Measurements from ENCODE around the gene FAM76B. TPM values are rescaled to one million over a fixed set of nuclear protein-coding genes. Genes with fewer than 3 reads are reported as not detected.

FAM76B gene
- total RNA-seq: 10 to 100 TPM; 36.5 to 40.2 TPM
- 51.1 TPM for polyA plus RNA-seq (2013, experiment 1 of 2)
- 44.1 TPM for polyA plus RNA-seq (2013, experiment 2 of 2)
- long read RNA-seq, experiment 1, partial matches to known transcripts: 2 of 14 reads
- long read RNA-seq, experiment 1, other reads (novel, unspliced or antisense): 7 of 14 reads
- long read RNA-seq, experiment 2, transcript FAM76B-204 (10 exons, 2,546 nt): minor isoform, 6 of 58 reads
- long read RNA-seq, experiment 2, transcript FAM76B-201 (10 exons, 3,952 nt): major isoform, 17 of 58 reads
- long read RNA-seq, experiment 2, partial matches to known transcripts: 11 of 58 reads
- long read RNA-seq, experiment 2, other reads (novel, unspliced or antisense): 22 of 58 reads
- long read RNA-seq, experiment 3, transcript FAM76B-201 (10 exons, 3,952 nt): major isoform, 10 of 47 reads
- long read RNA-seq, experiment 3, partial matches to known transcripts: 2 of 47 reads
- long read RNA-seq, experiment 3, other reads (novel, unspliced or antisense): 32 of 47 reads
- long read RNA-seq, experiment 4, partial matches to known transcripts: 0 of 2 reads
- long read RNA-seq, experiment 4, other reads (novel, unspliced or antisense): 1 of 2 reads

GRCh38 chr11:95789506-95790122, at the start of gene FAM76B:
Gene FAM76B, minus strand, starts transcription at chr11:95789782. Its CDS starts 304 bp downstream, at chr11:95789478.
- WGBS, 2 experiments (ENCODE audit: insufficient coverage in 1 of 2, insufficient read length in 1 of 2): 0% methylated on average over 29 to 62 of the region's 62 CpGs
- peak within 1 kb of the TSS; percentile 97 for H3K4me3 ChIP-seq (ENCODE audit: low read length)
- peak within 1 kb of the TSS; percentile 100 for H3K27ac Mint-ChIP-seq
- H3K9me3 Mint-ChIP-seq: no peaks in the 10 kb centered on the region
- no peaks in the 10 kb centered on the region for H3K27me3 Mint-ChIP-seq (ENCODE audit: insufficient read depth)
- H3K4me1 ChIP-seq (ENCODE audit: control insufficient read depth, insufficient read depth, low read length): no peaks in the 10 kb centered on the region
- H3K9me3 ChIP-seq (ENCODE audit: control insufficient read depth, low read length): no peaks in the 10 kb centered on the region
- H3K4me1 Mint-ChIP-seq: peaks cover 31% of the 10 kb centered on the region
- peak within 1 kb of the TSS; percentile 98 for H3K27ac ChIP-seq (ENCODE audit: low read depth, low read length)
- peaks cover 37% of the 10 kb centered on the region for H3K36me3 ChIP-seq (ENCODE audit: control insufficient read depth, insufficient read depth, low read length)
- DNase-seq: peak; percentile 99
- no peak for TF ChIP-seq CTCF (conservative IDR thresholded peaks at IDR 0.05)
- H3K27me3 ChIP-seq (ENCODE audit: control insufficient read depth, insufficient read depth, low read length, poor library complexity, severe bottlenecking): no peaks in the 10 kb centered on the region
- H3K4me3 Mint-ChIP-seq: peak within 1 kb of the TSS; percentile 99
- H3K9ac ChIP-seq (ENCODE audit: extremely low read depth, low read length, poor library complexity, severe bottlenecking): peak within 1 kb of the TSS; percentile 97
- H3K36me3 Mint-ChIP-seq (ENCODE audit: low read depth): peaks cover 33% of the 10 kb centered on the region

- Mint-ChIP-seq H3K9me3 (no peaks in the 10 kb centered on the region), H3K4me1 (no peaks in the 10 kb centered on the region), H3K27ac (peak overlapping the region; percentile 12), H3K4me3 (no peak overlapping the region), H3K36me3 (ENCODE audit: low read depth) (peaks cover 26% of the 10 kb centered on the region), H3K27me3 (ENCODE audit: insufficient read depth) (no peaks in the 10 kb centered on the region)
- H3K27me3 ChIP-seq (ENCODE audit: control insufficient read depth, insufficient read depth, low read length, poor library complexity, severe bottlenecking): no peaks in the 10 kb centered on the region
- peaks cover 90% of the 10 kb centered on the region for H3K36me3 ChIP-seq (ENCODE audit: control insufficient read depth, insufficient read depth, low read length)
- TF ChIP-seq CTCF (conservative IDR thresholded peaks at IDR 0.05): peak; percentile 94
- no peak overlapping the region for H3K27ac ChIP-seq (ENCODE audit: low read depth, low read length)
- no peaks in the 10 kb centered on the region for H3K4me1 ChIP-seq (ENCODE audit: control insufficient read depth, insufficient read depth, low read length)
- peak; percentile 84 for DNase-seq
- no peak overlapping the region for H3K9ac ChIP-seq (ENCODE audit: extremely low read depth, low read length, poor library complexity, severe bottlenecking)
- H3K4me3 ChIP-seq (ENCODE audit: low read length): no peak overlapping the region
- 38% methylated on average over 3 of the region's 3 CpGs; no CpG with 5 or more reads in 1 of the 2 experiments for WGBS, 2 experiments (ENCODE audit: insufficient coverage in 1 of 2, insufficient read length in 1 of 2)
- H3K9me3 ChIP-seq (ENCODE audit: control insufficient read depth, low read length): no peaks in the 10 kb centered on the region
Measured at GRCh38 chr11:95835768-95836488, 46.3 kb upstream of the FAM76B start.

- H3K27me3 ChIP-seq (ENCODE audit: control insufficient read depth, insufficient read depth, low read length, poor library complexity, severe bottlenecking): no peaks in the 10 kb centered on the region
- H3K9ac ChIP-seq (ENCODE audit: extremely low read depth, low read length, poor library complexity, severe bottlenecking): no peak overlapping the region
- no peaks in the 10 kb centered on the region for H3K9me3 ChIP-seq (ENCODE audit: control insufficient read depth, low read length)
- no peak for DNase-seq
- H3K4me3 ChIP-seq (ENCODE audit: low read length): no peak overlapping the region
- peaks cover 87% of the 10 kb centered on the region for H3K36me3 ChIP-seq (ENCODE audit: control insufficient read depth, insufficient read depth, low read length)
- WGBS, 2 experiments (ENCODE audit: insufficient coverage in 1 of 2, insufficient read length in 1 of 2): 87 to 91% methylated on average over 3 of the region's 3 CpGs
- no peaks in the 10 kb centered on the region for H3K4me1 ChIP-seq (ENCODE audit: control insufficient read depth, insufficient read depth, low read length)
- Mint-ChIP-seq H3K27me3 (ENCODE audit: insufficient read depth) (no peaks in the 10 kb centered on the region), H3K27ac (peak overlapping the region; percentile 12), H3K4me1 (no peaks in the 10 kb centered on the region), H3K4me3 (no peak overlapping the region), H3K9me3 (no peaks in the 10 kb centered on the region), H3K36me3 (ENCODE audit: low read depth) (peaks cover 30% of the 10 kb centered on the region)
- TF ChIP-seq CTCF (conservative IDR thresholded peaks at IDR 0.05): no peak
- H3K27ac ChIP-seq (ENCODE audit: low read depth, low read length): no peak overlapping the region
Measured at GRCh38 chr11:95835351-95835750, 45.8 kb upstream of the FAM76B start.
